ENCODE data around the gene GOLGA3. TPM values are rescaled to one million over a fixed set of nuclear protein-coding genes. Genes with fewer than 3 reads are reported as not detected.

GOLGA3 gene
- total and polyA plus RNA-seq, 10 of the 15 experiments (the other 5 are each of a cell fraction or from before 2014, with no cell fraction given) = 2.0 to 42.7 (median 15.2) TPM

DNA sequence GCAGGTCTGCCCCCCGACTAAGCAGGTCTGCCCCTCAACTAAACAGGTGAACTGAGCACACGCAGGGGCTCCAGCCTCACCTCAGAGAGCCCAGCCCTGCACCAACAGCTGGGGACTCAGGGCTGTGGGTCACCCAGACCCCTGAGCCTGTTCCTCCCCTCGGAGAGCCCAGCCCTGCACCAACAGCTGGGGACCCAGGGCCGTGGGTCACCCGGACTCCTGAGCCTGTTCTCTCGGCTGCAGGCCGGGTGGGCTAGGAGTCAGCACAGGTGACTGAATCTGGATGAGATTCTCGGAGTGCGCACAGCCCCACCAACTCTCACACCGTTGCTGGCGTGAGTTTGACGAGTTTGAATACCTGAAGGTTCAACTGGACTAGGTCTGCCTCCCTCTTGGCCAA, 46.7 kb downstream of the GOLGA3 start:
- ChIA-PET RAD21 (ENCODE audit: unreplicated experiment) (no interaction called here), SMC1A (ENCODE audit: uncharacterized antibody, unreplicated experiment) (no interaction called here), POLR2A (no interaction called here), CTCF (no interaction called here)
- H3K27me3 ChIP-seq (replicated peaks in 1 of 2; ENCODE audit: control insufficient read depth in 2 of 2, insufficient read depth in 2 of 2, low read length in 1 of 2) = no peaks in the 10 kb centered on the region
- no peak overlapping the region for H3K4me2 ChIP-seq (ENCODE audit: control insufficient read depth, insufficient read depth)
- no peak overlapping the region for H3K27ac ChIP-seq (ENCODE audit: control insufficient read depth, insufficient read depth)
- no peaks in the 10 kb centered on the region for H3K9me3 ChIP-seq (replicated peaks; ENCODE audit: control insufficient read depth, insufficient read depth, low read length)
- FAIRE-seq = no peak
- TF ChIP-seq POLR2A (IDR thresholded peaks at IDR 0.05; ENCODE audit: low read depth, low read length) = peak; percentile 26; the same call in 1 of the 2 replicates
- TF ChIP-seq MEF2A (IDR thresholded peaks at IDR 0.05; ENCODE audit: insufficient read depth, low read depth, low read length) = no peak
- TF ChIP-seq, protein P1, sequence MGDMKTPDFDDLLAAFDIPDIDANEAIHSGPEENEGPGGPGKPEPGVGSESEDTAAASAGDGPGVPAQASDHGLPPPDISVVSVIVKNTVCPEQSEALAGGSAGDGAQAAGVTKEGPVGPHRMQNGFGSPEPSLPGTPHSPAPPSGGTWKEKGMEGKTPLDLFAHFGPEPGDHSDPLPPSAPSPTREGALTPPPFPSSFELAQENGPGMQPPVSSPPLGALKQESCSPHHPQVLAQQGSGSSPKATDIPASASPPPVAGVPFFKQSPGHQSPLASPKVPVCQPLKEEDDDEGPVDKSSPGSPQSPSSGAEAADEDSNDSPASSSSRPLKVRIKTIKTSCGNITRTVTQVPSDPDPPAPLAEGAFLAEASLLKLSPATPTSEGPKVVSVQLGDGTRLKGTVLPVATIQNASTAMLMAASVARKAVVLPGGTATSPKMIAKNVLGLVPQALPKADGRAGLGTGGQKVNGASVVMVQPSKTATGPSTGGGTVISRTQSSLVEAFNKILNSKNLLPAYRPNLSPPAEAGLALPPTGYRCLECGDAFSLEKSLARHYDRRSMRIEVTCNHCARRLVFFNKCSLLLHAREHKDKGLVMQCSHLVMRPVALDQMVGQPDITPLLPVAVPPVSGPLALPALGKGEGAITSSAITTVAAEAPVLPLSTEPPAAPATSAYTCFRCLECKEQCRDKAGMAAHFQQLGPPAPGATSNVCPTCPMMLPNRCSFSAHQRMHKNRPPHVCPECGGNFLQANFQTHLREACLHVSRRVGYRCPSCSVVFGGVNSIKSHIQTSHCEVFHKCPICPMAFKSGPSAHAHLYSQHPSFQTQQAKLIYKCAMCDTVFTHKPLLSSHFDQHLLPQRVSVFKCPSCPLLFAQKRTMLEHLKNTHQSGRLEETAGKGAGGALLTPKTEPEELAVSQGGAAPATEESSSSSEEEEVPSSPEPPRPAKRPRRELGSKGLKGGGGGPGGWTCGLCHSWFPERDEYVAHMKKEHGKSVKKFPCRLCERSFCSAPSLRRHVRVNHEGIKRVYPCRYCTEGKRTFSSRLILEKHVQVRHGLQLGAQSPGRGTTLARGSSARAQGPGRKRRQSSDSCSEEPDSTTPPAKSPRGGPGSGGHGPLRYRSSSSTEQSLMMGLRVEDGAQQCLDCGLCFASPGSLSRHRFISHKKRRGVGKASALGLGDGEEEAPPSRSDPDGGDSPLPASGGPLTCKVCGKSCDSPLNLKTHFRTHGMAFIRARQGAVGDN (IDR thresholded peaks at IDR 0.05) = no peak
- ATAC-seq = no peak
- no peak overlapping the region for H3K9ac ChIP-seq (ENCODE audit: control insufficient read depth, insufficient read depth, low read length)
- no peaks in the 10 kb centered on the region for H4K20me1 ChIP-seq (ENCODE audit: control insufficient read depth, insufficient read depth)
- H3K4me1 ChIP-seq (ENCODE audit: control insufficient read depth, insufficient read depth, low read length) = no peaks in the 10 kb centered on the region
- no peaks in the 10 kb centered on the region for H3K79me2 ChIP-seq (ENCODE audit: control insufficient read depth, insufficient read depth, low read length)
- no peak overlapping the region for H3K4me3 ChIP-seq
- DNase-seq (ENCODE audit: low read depth, low spot score) = no peak
- BruUV-seq (replicated peaks) = no TSS peak
- intact Hi-C loops (cut with micrococcal nuclease; ENCODE audit: unreplicated experiment) = no loop called here
- H2AFZ ChIP-seq (ENCODE audit: control insufficient read depth, low read depth, low read length) = no peak overlapping the region
- in situ Hi-C loops (cut with MboI) = no loop called here
- H3K36me3 ChIP-seq (ENCODE audit: control insufficient read depth in 2 of 2, insufficient read depth in 2 of 2, low read length in 1 of 2) = peaks cover 15 to 37% of the 10 kb centered on the region in 2 experiments; a peak in 3 of 4 replicates
- 98% methylated on average over 12 of the region's 12 CpGs for WGBS (ENCODE audit: insufficient coverage, insufficient replicate concordance, low lambda C conversion rate, missing lambda C conversion rate)

DNA sequence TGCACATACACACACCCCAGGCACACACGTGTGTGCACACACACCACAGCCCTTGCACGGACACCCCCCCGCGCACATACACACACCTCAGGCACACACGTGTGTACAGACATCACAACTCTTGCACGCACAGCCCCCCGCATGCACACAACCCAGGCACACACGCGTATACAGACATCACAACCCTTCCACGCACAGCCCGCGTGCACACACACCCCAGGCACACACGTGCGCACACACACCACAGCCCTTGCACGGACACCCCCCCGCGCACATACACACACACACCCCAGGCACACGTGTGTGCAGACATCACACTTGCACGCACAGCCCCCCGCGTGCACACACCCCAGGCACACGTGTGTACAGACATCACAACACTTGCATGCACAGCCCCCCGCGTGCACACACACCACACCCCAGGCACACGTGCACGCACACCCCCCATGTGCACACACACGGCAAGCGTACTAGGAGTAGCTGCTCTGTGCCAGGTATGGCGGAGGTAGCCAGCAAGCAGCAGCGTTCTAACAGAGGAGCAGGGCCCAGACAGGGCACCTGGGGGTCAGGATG, 48.8 kb downstream of the GOLGA3 start:
- RAD21 ChIA-PET (ENCODE audit: unreplicated experiment) = no interaction called here
- H3K27ac ChIP-seq (ENCODE audit: control insufficient read depth, insufficient read depth) = no peak overlapping the region
- DNase-seq (ENCODE audit: low read depth, low spot score) (no peak), FAIRE-seq (no peak), ATAC-seq (no peak)
- 99% methylated on average over 28 of the region's 30 CpGs for WGBS (ENCODE audit: insufficient coverage, insufficient replicate concordance, low lambda C conversion rate, missing lambda C conversion rate)
- H3K36me3 ChIP-seq (ENCODE audit: control insufficient read depth in 2 of 2, insufficient read depth in 2 of 2, low read length in 1 of 2) = peaks cover 19 to 28% of the 10 kb centered on the region in 2 experiments; a peak in 3 of 4 replicates
- no peaks in the 10 kb centered on the region for H3K4me1 ChIP-seq (ENCODE audit: control insufficient read depth, insufficient read depth, low read length)
- POLR2A ChIA-PET = no interaction called here
- no peak overlapping the region for H2AFZ ChIP-seq (ENCODE audit: control insufficient read depth, low read depth, low read length)
- H3K4me3 ChIP-seq = no peak overlapping the region
- intact Hi-C loops (cut with micrococcal nuclease; ENCODE audit: unreplicated experiment) = no loop called here
- H3K9ac ChIP-seq (ENCODE audit: control insufficient read depth, insufficient read depth, low read length) = no peak overlapping the region
- TF ChIP-seq BRCA1 (IDR thresholded peaks at IDR 0.05; ENCODE audit: low read depth, low read length) (no peak), CEBPB (IDR thresholded peaks at IDR 0.05; ENCODE audit: borderline replicate concordance in 1 of 2, low read depth in 2 of 2, low read length in 2 of 2) (no peak), POLR2A (IDR thresholded peaks at IDR 0.05; ENCODE audit: low read depth, low read length) (peak; percentile 67), MYC (IDR thresholded peaks at IDR 0.05; ENCODE audit: insufficient read depth, insufficient read length, insufficient replicate concordance, low read length, severe bottlenecking) (no peak)
- TF ChIP-seq, protein P2, sequence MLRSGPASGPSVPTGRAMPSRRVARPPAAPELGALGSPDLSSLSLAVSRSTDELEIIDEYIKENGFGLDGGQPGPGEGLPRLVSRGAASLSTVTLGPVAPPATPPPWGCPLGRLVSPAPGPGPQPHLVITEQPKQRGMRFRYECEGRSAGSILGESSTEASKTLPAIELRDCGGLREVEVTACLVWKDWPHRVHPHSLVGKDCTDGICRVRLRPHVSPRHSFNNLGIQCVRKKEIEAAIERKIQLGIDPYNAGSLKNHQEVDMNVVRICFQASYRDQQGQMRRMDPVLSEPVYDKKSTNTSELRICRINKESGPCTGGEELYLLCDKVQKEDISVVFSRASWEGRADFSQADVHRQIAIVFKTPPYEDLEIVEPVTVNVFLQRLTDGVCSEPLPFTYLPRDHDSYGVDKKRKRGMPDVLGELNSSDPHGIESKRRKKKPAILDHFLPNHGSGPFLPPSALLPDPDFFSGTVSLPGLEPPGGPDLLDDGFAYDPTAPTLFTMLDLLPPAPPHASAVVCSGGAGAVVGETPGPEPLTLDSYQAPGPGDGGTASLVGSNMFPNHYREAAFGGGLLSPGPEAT (IDR thresholded peaks at IDR 0.05; ENCODE audit: low read depth) = no peak
- no TSS peak for BruUV-seq (replicated peaks)
- H3K27me3 ChIP-seq (replicated peaks in 1 of 2; ENCODE audit: control insufficient read depth in 2 of 2, insufficient read depth in 2 of 2, low read length in 1 of 2) = no peaks in the 10 kb centered on the region
- no peaks in the 10 kb centered on the region for H3K9me3 ChIP-seq (replicated peaks; ENCODE audit: control insufficient read depth, insufficient read depth, low read length)
- H3K79me2 ChIP-seq (ENCODE audit: control insufficient read depth, insufficient read depth, low read length) = no peaks in the 10 kb centered on the region
- CTCF ChIA-PET = no interaction called here
- no peaks in the 10 kb centered on the region for H4K20me1 ChIP-seq (ENCODE audit: control insufficient read depth, insufficient read depth)
- H3K4me2 ChIP-seq (ENCODE audit: control insufficient read depth, insufficient read depth) = no peak overlapping the region
- in situ Hi-C loops (cut with MboI) = no loop called here
- SMC1A ChIA-PET (ENCODE audit: uncharacterized antibody, unreplicated experiment) = no interaction called here

All from GM12878 (cell line).